ENCODE data around the gene PPP1R12A. TPM values are rescaled to one million over a fixed set of nuclear protein-coding genes. Genes with fewer than 3 reads are reported as not detected.

PPP1R12A gene
- total RNA-seq, 4 donors from 2014 or later: 181 to 286 (median 243) TPM

GRCh38 chr12:79908366-79908765, 26.5 kb downstream of the PPP1R12A start:
- Histone ChIP-seq H3K27ac (peak overlapping the region in 1 of 2 donors; percentile 1), H3K4me1 (peaks cover 0 to 8% of the 10 kb centered on the region in 2 donors), H3K4me3 (no peak overlapping the region), H3K27me3 (no peaks in the 10 kb centered on the region), H3K9me3 (no peaks in the 10 kb centered on the region), H3K36me3 (no peaks in the 10 kb centered on the region)
- no peak for DNase-seq
- TF ChIP-seq, protein P1, sequence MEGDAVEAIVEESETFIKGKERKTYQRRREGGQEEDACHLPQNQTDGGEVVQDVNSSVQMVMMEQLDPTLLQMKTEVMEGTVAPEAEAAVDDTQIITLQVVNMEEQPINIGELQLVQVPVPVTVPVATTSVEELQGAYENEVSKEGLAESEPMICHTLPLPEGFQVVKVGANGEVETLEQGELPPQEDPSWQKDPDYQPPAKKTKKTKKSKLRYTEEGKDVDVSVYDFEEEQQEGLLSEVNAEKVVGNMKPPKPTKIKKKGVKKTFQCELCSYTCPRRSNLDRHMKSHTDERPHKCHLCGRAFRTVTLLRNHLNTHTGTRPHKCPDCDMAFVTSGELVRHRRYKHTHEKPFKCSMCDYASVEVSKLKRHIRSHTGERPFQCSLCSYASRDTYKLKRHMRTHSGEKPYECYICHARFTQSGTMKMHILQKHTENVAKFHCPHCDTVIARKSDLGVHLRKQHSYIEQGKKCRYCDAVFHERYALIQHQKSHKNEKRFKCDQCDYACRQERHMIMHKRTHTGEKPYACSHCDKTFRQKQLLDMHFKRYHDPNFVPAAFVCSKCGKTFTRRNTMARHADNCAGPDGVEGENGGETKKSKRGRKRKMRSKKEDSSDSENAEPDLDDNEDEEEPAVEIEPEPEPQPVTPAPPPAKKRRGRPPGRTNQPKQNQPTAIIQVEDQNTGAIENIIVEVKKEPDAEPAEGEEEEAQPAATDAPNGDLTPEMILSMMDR (IDR thresholded peaks at IDR 0.05): no peak
- TF ChIP-seq POLR2A (IDR thresholded peaks at IDR 0.05): no peak
- intact Hi-C loops (cut with DNase I; ENCODE audit: low total_unique reads): no loop called here

DNA sequence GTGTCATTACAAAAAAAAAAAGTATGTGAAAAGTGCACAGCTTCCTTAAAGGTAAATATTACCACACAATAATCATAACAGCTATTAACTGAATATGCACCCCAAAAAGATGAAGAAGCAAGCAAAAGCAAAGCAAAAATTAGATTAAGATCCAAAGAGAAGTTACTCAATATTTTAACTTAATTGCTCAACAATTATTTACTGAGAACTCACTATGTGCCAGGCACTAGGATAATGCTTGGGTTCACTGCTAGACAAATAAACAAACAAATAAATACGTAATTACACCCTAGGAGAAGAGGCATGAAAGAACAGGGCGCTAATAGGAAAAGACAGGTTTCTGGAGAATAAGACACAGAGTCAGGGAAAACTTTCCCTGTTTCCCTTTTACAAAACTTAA, 33.4 kb downstream of the PPP1R12A start:
- Histone ChIP-seq H3K27ac (no peak overlapping the region), H3K4me3 (no peak overlapping the region), H3K4me1 (peaks cover 0 to 4% of the 10 kb centered on the region in 2 donors), H3K27me3 (no peaks in the 10 kb centered on the region), H3K36me3 (no peaks in the 10 kb centered on the region), H3K9me3 (no peaks in the 10 kb centered on the region)
- intact Hi-C loops (cut with DNase I; ENCODE audit: low total_unique reads): no loop called here
- TF ChIP-seq POLR2A (IDR thresholded peaks at IDR 0.05): no peak
- TF ChIP-seq, protein P1 (IDR thresholded peaks at IDR 0.05): no peak
- no peak for DNase-seq

- H3K36me3 ChIP-seq: no peaks in the 10 kb centered on the region
- H3K4me1 ChIP-seq: peaks cover 0 to 4% of the 10 kb centered on the region in 2 donors
- no peak overlapping the region for H3K4me3 ChIP-seq
- intact Hi-C loops (cut with DNase I; ENCODE audit: low total_unique reads): no loop called here
- no peaks in the 10 kb centered on the region for H3K9me3 ChIP-seq
- DNase-seq: no peak
- no peak for TF ChIP-seq POLR2A (IDR thresholded peaks at IDR 0.05)
- TF ChIP-seq, protein P1 (IDR thresholded peaks at IDR 0.05): no peak
- H3K27me3 ChIP-seq: no peaks in the 10 kb centered on the region
- H3K27ac ChIP-seq: no peak overlapping the region
Observed at GRCh38 chr12:79900951-79901350, 33.9 kb downstream of the PPP1R12A start.

DNA sequence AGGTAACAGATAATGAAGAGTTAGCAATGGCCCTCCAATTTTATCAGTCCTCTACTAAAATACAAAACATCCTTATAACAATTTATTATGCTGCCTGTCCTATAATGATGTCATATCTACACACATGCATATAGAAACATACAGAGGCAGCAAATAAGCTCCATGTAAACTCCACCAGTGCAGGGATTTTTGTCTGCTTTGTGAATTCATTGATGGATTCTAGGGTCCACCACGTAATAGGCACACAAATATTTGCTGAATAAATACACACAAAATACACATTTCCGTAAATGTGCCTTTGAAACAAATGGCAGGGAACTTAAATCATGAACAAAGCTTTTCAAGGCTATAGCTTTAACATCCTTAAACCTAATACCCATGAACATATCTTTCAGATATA, 34.7 kb downstream of the PPP1R12A start:
- intact Hi-C loops (cut with DNase I; ENCODE audit: low total_unique reads): no loop called here
- Histone ChIP-seq H3K9me3 (no peaks in the 10 kb centered on the region), H3K27me3 (no peaks in the 10 kb centered on the region), H3K36me3 (no peaks in the 10 kb centered on the region), H3K4me3 (no peak overlapping the region), H3K4me1 (peaks cover 0 to 4% of the 10 kb centered on the region in 2 donors), H3K27ac (no peak overlapping the region)
- DNase-seq: no peak
- TF ChIP-seq, protein P1 (IDR thresholded peaks at IDR 0.05): no peak
- TF ChIP-seq POLR2A (IDR thresholded peaks at IDR 0.05): no peak

DNA sequence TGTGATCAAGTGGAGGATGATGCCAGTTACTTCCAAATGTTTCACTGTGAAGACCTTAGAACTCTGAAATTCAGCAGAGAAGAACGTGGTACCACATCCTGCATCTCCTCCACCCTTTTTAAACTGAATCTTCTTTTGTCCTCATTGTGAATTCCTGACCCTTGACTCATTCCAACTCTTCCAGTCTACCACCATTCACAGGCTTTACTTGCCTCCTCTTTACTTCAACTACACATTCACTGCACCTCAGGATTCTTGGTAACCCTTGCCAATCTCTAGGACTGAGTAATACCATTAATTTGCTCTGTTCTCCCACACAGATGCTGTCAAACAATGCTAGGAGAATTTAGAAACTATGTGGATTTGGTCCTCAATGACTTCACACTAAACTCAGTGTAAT, 37.3 kb downstream of the PPP1R12A start:
- no peaks in the 10 kb centered on the region for H3K36me3 ChIP-seq
- no peak overlapping the region for H3K4me3 ChIP-seq
- no peaks in the 10 kb centered on the region for H3K9me3 ChIP-seq
- intact Hi-C loops (cut with DNase I; ENCODE audit: low total_unique reads): no loop called here
- H3K27me3 ChIP-seq: no peaks in the 10 kb centered on the region
- TF ChIP-seq, protein P1 (IDR thresholded peaks at IDR 0.05): no peak
- TF ChIP-seq POLR2A (IDR thresholded peaks at IDR 0.05): no peak
- H3K27ac ChIP-seq: no peak overlapping the region
- peaks cover 0 to 4% of the 10 kb centered on the region in 2 donors for H3K4me1 ChIP-seq
- no peak for DNase-seq
